Femur (tissue), 1 donor: ENCODE results near the gene KLF13.

Experiments used
- DNase-seq: peaks from one replicate; pipeline ENCODE4 v3.0.0-alpha.2; 2017

Gene KLF13

GRCh38 chr15:31317421-31318327, 9.0 kb upstream of the KLF13 start:
- DNase-seq, result no peak

- no peak for DNase-seq
These were observed 8.2 kb upstream of the KLF13 start for GRCh38 chr15:31318429-31318828.

GRCh38 chr15:31320022-31320421, 6.6 kb upstream of the KLF13 start:
- DNase-seq, result no peak

- no peak for DNase-seq
These were observed 5.2 kb upstream of the KLF13 start for GRCh38 chr15:31321418-31321817.

GRCh38 chr15:31322504-31322903, 4.1 kb upstream of the KLF13 start:
- no peak for DNase-seq

GRCh38 chr15:31323627-31324026, 3.0 kb upstream of the KLF13 start:
- no peak for DNase-seq

- DNase-seq, result no peak
These were observed 2.4 kb upstream of the KLF13 start for GRCh38 chr15:31324186-31324585.

GRCh38 chr15:31324806-31325594, 1.6 kb upstream of the KLF13 start:
- DNase-seq, result no peak

- DNase-seq, result peak; percentile 88
These were observed 960 bp upstream of the KLF13 start for GRCh38 chr15:31325595-31326155.

GRCh38 chr15:31326875-31327668, 437 bp downstream of the KLF13 start:
- peak; percentile 75 for DNase-seq

GRCh38 chr15:31327669-31328427, 1.2 kb downstream of the KLF13 start:
- peak; percentile 70 for DNase-seq

GRCh38 chr15:31328428-31328968, 1.9 kb downstream of the KLF13 start:
- no peak for DNase-seq

GRCh38 chr15:31328969-31329639, 2.5 kb downstream of the KLF13 start:
- DNase-seq, result no peak

GRCh38 chr15:31329640-31330010, 3.0 kb downstream of the KLF13 start:
- no peak for DNase-seq

GRCh38 chr15:31330111-31330785, 3.6 kb downstream of the KLF13 start:
- DNase-seq, result no peak

GRCh38 chr15:31330836-31331235, 4.2 kb downstream of the KLF13 start:
- no peak for DNase-seq

- no peak for DNase-seq
These were observed 4.8 kb downstream of the KLF13 start for GRCh38 chr15:31331389-31331788.

- DNase-seq, result no peak
These were observed 5.5 kb downstream of the KLF13 start for GRCh38 chr15:31332020-31332680.

GRCh38 chr15:31332681-31333071, 6.0 kb downstream of the KLF13 start:
- no peak for DNase-seq

GRCh38 chr15:31333119-31333518, 6.5 kb downstream of the KLF13 start:
- no peak for DNase-seq
